Endometrium (tissue), 2 donors: Measurements from ENCODE around the gene GPC1.
A peak's percentile ranks its signal among the peaks of the same experiment; 100 is the strongest.
"Not testable (repeated sequence)": the region's sequence is repeated elsewhere in the genome, so short reads cannot be mapped to it uniquely, and the experiment has no call there.

Experiments
- FAIRE-seq: peaks from 2 replicates; lab custom pipeline; 2012; peaks lifted over from hg19 to GRCh38; lab: Jason Lieb, UNC
- donor health status: control.
- donor health status: control.

The GPC1 gene

DNA sequence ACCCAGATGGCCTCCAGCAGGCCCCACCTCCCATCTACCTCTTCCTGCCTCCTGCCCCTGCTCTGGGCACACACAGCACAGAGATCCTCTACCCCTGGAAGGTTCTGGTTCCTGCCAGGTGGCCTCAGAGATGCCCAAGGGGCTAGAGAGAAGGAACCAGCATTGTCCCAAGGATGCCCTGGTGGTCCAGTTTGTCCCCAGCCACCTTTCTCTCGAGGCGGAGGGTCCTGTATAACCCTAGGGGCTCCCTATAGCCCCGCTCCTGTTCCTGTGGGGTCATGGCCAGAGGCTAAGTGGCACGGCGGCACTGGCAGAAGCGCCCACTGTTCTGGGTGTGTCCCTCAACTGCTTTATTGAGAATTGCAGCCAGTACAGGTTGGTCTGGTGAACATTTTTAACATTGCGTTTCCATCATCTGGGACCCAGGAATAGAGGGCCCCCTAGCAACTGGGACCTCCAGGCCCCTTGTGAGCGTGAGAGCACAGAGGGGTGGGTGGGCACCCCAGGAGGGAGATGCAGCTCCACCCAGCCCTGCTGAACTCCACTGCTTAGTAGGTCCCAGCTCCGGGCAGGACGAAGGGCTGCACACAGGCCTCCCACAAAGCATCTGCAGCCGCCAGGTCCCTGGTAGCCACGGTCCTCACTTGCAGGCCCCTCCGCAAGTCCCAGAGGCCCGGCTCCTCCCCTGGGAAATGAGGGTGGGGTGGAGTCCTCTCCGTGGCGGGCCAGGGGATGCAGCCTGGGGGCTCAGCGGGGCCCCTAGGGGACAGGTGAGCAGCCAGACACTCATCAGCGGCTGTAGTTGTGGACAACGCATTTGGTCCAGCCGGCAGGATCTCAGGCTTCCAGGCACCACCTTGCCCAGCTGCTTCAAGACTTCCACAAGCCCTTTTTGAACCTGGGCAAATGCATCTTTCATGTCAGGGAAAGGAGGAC, 33.1 kb downstream of the GPC1 start:
- no peak for FAIRE-seq

DNA sequence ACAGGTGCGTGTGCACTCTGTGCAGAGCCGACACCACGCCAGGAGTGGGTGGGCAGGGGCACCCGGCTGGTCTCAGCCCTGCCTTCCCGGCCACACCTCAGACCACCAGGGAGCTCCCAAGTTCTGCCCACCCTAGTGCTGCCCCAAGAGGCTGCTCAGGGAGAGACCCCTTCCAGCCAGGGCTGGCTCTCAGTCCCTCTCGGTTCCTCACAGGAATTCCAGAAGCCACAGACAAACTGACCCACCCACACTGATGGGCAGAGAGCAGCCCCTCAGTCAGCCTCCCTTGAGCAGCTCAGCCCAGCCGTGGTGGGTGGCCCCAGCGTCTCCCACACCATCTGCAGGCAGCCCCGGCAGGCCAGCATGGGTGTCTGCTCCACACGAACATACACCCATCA, 33.8 kb downstream of the GPC1 start:
- no peak for FAIRE-seq

DNA sequence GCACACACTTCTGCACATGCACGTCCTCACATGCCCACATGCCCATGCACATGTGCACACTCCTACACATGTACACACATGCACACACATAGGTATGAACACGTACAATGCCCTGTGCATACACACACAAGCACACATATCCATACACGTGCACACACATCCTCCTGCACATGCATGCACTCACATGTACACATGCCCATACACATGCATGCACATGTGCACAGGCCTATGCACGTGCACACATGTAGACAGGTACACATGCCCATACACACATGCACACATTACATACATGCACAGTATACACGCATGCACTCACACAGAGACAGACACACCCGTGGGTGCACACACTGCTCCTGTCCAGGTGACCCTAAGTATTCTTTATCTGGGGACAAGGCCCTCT, 34.3 kb downstream of the GPC1 start:
- FAIRE-seq = no peak

DNA sequence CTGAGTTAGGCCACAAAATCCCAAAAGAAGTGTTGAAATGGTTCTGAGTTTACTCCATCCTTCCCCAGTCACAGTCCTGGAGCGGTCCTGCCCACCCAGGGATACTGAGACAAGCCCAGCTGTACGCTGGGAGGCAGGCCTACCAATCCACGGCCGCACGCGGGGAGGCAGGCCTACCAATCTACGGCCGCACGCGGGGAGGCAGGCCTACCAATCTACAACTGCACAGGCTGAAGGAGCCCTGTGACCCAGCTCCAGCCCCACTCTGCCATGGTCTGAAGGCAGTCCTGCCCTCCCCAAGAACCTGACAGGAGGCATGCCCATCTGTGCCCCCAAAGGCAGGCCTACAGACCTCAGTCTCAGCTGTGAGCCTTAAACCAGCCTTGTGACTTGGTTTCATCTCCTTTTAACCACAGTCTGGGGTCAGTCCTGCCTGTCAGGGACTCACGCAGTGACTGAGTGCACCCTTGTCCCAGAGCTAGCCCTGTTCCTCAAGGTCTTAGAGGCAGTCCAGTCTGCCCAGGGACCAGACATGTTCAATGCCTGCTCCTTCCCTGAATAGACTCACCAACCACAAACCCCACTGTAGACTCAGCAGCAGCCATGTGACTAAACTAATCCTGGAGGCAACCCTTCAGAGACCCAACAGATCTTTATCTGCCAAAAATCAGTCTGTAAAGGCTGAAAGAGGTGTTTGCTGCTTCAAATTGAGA, 36.8 kb downstream of the GPC1 start:
- FAIRE-seq = no peak

DNA sequence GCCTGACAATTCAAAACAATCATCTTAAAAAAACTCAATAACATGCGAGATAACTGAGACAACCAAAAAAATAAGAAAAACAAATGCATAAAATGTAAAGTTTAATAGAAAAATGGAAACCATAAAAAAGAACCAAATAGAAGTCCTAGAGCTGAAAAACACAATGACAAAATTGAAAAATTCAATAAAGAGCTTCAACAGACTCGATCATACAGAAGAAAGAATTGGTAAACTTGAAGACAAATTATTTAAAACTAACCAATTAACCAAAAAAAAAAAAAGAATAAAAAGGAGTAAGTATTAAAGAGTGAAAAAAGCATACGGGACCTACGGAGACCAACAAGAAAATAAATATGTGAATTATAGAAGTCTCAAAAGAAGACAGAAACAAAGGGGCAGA, 37.7 kb downstream of the GPC1 start:
- peak; percentile 54 for FAIRE-seq

DNA sequence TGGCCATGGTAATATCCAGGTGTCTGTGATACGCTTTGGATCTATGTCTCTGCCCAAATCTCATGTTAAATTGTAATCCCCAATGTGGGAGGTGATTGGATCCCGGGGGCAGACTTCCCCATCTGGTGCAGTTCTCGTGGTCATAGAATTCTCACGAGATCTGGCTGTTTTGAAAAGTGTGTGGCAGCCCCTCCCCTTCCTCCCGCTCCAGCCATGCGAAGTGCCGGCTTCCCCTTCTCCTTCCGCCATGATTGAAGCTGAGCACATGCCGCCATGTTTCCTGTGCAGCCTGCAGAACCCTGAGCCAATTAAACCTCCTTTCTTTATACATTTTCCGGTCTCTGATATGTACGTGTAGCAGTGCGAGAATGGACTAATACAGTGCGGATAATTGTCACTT, 42.5 kb downstream of the GPC1 start:
- no peak for FAIRE-seq

DNA sequence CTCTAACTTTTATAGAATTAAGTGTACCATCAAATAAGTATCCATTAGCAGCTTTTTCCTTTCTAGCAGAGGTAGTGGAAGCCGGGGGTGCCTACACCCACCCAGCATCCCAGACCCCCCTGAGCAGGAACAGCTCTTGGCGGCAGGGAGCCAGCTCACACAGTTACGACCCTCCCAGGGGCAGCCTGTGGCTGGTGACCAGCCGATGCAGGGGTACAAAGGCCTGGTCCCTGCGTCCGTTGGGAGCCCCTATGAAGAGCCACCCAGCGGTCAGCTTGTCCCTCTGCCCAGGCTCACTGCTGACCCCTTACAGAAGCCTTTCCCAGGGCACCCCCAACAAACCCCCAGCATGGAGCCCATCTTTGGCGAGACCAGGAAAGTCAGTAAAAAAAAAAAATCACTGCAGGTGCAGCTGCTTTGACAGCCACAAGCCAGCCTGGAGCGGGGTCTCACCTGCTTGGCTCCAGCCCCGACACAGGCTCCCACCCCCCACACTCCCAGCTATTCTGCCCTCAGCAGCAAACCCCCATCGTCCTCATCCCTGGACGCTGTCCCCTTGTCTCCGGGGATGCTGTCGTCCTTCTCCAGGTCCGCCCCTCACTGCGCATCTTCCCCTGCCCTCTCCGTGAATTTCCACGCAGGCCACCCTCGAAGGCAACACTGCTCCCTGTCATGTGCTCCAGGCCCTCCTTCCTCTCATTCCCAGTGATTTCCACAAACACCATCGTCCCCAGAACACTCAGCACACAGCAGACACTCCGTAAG, 43.1 kb downstream of the GPC1 start:
- no peak for FAIRE-seq

DNA sequence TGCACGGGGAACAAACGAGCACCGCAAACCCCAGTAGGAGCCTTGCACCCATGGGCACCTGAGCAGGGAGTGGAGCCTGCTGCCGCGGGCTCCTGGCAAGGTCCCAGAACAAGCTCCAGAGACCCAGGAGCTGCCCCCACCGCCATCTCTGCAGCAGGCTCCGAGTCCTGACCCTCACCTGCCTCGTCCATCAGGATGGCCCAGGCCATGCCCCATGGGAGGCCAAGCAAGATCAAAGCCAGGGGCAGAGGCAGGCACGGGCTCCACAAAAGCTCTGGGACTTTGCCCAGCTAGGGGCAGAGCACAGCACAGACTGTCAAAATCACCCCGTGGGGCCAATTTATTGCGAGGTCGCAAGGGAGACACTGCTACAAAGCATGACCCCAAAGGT, 43.6 kb downstream of the GPC1 start:
- no peak for FAIRE-seq

DNA sequence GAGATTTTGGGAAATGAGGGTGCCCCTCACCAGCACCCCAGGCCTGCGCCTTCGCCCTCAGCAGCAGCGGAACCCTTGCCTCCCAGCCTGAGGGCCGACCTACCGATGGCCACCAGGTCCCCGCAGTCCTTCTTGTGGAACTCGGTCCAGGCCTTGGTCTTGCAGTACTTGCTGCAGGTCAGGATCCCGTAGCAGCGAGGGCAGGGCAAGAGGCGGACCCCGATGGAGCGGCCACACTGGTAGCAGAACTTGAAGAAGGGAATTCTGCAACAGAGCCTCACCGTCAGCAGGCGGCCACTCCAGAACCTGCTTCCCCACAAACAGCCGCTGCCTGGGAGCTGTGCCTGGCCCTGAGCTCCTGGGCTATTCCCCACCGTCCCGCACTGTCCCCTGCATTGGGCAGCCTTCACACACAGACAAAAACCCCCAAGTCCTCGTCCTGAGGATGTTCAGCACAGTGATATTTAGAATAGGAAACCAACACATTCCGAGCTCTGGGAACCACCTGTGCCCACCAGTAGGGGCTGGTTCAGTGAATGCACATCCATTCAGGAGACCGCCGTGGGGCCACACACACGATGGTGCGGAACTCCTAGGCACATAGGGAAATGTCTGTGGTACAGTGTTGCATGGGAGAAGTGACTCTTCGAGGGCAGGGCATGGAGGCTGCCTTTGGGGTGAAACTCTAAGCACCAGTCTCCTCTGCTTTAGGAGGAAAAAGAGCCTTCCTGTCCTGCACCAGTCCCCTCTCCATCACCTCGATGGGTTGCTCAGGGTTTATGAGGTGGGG, 45.6 kb downstream of the GPC1 start:
- no peak for FAIRE-seq

DNA sequence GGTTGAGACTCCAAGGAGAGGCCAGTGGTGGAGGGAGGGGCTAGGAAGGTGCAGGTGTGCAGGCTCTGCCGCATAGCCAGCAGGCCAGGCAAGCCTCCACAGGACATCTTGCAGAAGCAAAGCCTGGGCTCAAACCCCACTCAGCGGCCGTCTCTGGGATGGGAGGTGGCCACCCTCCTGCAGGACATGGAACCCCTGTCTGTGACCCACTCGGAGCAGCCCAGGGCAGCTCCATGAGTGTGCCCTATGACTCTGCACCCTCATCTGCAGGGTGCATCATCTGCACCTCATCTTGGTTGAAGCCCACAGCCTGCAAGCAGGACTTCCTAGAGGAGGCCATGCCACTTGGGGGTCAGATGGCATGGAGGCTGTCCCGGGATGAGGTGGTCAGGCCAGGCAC, 46.3 kb downstream of the GPC1 start:
- no peak for FAIRE-seq

DNA sequence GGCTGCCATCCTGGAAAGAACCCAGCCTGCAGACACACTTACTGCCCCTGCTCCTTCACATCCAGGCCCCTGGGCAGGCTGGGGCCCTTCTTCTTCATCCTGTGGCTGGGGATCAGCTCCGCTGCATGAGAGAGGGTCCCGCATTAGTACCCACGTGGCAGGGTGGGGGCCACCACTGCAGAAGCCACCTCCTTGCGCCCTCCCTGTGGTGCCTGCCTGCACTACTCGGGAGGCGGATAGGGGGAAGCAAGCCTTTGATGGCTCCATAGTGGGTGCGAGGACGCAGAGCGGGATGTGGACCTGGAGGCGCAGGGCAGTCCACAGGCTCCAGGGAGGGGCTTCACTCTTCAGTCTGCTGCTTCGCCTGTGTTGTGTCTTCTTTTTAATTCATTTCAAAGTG, 46.7 kb downstream of the GPC1 start:
- FAIRE-seq = no peak

DNA sequence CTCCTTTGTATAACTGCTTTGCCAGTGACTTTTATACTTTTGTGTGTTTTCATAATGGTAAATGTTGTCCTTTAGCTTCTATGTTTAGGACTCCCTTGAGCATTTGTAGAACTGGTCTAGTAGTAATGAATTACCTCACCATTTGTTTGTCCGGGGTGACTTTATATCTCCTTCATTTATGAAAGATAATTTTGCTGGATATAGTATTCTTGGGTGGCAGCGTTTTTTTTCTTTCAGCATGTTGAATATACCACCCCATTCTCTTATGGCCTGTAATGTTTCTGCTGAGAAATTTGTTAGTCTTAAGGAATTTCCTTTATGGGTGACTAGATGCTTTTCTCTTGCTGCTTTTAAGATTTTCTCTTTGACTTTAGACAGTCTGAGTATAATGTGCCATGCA, 56.0 kb downstream of the GPC1 start:
- FAIRE-seq = no peak

DNA sequence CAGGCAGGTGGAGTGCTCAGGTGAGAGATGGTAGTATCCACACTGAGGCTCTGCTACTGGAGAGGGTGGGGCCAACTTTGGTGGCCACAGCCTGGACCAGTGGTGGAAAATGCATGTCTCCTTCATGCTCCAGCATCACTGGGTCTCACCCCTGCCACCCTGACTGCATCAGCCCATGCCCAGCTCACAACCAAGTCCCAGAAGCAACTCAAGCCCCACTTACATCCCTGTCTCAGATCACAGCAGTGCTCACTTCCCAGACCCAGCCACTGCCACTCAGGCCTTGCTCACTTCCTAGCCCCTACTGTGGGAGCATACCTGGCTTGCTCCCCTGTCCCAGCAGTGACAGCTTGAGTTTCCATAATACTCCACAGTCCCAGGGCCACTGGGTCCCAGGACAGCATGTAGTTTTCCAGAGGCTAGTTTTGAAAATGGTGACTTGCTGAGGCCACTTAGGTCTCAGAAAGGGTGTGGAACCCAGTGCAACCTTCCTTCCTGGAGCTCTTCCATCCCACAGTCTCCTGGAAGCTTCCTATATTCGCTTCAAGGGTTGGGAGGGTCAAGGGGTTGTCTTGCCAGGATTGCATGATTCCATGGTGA, 58.8 kb downstream of the GPC1 start:
- FAIRE-seq = no peak

DNA sequence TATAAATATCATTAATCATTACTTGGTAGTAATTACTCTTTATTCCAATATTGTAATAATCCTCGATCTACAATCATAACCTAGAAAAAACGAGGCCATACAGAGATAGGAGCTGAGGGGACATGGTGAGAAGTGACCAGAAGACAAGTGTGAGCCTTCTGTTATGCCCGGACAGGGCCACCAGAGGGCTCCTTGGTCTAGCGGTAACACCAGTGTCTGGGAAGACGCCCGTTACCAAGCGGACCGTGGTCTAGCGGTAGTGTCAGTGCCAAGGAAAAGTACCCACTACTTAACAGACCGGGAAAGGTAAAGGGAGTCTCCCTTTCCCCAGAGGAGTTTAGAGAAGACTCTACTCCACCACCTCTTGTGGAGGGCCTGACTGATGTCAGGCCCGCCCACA, 59.5 kb downstream of the GPC1 start:
- not testable (repeated sequence) for FAIRE-seq

DNA sequence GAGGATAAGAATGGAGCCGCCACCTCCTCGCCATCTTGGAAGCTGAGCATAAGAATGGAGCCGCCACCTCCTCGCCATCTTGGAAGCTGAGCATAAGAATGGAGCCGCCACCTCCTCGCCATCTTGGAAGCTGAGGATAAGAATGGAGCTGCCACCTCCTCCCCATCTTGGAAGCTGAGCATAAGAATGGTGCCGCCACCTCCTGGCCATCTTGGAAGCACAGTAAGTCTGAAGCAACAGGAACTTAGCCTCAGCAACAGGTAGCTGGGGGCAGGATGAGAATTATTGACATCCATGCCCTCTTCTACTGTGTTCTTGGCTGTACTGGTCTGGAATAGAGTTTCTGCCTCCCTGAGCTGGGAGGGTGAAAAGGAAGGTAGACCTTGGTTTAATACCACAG, 61.6 kb downstream of the GPC1 start:
- FAIRE-seq = not testable (repeated sequence)

DNA sequence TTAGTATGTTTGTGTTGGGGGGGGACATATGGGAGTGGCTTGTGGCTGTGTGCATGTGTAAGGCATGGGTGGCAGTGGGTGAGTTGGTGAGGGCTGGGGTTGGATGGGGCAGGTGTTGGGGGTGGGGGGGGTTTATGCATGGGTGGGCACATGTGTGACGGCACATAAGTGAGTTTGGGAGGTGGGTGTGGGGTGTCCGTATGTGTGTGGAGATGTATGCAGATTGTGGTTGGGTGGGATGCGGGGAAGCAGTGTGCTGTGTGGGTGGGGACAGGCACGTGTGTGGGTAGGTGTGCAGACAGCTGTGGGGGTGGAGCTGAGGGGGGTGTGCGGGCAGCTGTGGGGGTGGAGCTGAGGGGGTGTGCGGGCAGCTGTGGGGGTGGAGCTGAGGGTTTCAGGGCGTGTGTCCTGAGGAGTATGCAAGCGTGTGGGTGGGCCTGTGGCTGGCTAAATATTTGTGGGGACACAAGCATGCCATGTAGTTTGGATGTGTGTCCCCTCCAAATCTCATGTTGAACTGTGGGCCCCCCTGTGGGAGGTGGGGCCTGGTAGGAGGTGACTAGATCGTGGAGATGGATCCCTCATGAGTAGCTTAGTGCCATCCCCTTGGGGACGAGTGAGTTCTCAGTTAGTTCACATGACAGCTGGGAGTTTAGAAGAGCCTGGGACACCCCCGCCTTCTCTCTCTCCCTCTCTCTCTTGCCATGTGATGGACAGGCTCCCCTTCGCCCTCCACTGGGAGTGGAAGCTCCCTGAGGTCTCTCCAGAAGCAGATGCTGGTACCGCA, 62.9 kb downstream of the GPC1 start:
- FAIRE-seq = no peak

DNA sequence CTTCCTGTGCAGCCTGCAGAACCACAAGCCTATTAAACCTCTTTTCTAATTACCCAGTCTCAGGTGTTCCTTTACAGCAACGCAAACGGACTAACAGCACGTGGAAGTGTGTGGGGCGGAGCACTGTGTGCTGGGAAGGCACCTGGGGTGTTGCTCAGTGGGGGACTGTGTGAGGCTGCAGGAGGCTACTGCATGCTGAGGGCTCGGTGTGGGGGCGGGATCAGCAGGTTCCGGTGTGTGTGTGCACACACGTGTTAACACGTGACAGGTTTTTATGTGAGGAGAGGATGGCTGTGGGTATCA, 63.4 kb downstream of the GPC1 start:
- no peak for FAIRE-seq

DNA sequence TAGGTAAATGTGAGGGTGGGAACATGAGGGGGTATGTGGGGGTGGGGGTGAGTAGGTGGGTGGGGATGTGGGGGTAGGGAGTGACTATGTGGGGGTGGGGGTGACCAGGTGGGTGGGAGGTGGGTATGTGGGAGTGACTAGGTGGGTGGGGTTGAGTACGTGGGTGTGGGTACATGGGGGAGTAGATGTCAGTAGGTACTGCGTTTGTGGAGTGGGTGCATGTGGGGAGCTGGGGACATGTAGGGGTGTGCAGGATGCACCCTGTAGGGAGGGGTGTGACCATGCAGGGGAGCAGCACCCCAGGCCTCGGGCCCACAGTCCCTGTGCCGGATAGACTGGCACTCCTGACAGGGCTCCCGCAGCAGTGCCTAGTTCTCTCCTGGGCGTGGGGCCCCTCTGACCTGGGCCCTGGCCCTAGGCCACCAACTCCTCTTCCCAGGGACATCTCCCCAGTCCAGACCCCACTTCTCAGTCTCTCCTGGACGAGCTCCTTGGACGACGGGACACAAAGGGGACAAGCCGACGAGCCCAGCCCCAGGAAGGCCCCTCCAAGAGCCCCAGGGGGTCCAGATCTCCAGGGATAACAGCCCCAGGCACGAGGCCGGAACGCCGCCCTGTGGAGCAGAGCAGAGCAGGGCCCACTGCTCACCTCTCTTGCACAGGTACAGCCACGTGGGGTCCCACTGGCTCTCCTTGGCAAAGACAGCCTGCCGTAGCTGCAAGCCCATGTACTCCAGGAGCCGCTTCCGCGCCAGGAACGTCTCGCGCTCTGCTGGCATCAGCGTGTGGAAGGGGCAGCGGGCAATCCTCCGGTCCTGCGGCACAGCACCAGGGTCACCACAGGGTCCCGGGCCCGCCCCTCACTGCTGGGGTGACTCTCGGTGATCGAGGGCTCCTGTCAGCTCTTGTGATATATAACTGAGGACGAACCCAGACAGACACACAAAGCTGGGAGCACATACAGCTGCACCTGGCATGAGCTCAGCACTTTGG, 64.1 kb downstream of the GPC1 start:
- no peak for FAIRE-seq

DNA sequence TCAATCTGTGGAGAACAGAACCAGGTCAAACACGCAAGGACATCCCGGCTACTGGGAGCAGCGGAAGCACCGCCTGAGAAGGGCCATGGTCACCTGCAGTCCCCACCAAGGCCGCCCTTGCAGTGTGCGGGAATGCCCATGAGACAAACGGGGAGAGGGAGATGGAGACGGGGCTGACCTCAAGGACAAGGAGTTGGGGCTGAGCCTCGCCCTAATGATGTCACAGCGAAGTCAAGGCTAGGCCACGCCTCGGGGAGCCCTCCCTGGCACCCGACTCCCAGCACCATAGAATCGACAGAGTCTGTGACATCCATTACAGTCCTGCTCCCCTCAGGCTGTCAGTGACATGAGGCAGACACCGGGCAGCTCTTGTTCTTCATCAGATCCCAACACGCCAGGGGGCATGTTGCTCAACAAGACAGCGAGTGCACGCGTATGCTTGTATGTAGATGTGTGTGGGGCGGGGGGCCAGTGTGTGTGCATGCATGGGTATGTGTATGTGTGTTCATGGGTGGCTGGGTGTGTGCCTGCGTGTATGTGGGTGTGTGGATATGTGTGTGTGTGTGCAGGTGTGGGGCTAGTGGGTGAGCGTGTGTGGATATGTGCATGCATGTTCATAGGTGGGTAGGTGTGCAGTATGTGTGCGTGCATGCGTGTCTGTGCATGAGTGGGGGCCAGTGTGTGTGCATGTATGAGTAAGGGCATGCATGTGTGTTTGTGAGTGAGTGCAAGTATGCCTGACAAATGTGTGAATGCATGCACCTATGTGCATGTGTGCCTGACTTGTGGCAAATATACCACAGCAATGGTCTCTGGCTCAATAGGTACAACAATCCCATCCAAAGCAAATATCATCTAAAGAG, 65.3 kb downstream of the GPC1 start:
- FAIRE-seq = no peak
